ENCODE measurements around the gene NDUFB7. TPM values are rescaled to one million over a fixed set of nuclear protein-coding genes. Genes with fewer than 3 reads are reported as not detected.

Gene NDUFB7
- total and polyA plus RNA-seq, 2 experiments from 2014 or later = 289 to 463 TPM

- H3K4me3 ChIP-seq = no peak overlapping the region
- H3K79me2 ChIP-seq (replicated peaks; ENCODE audit: insufficient read depth) = peaks cover 34% of the 10 kb centered on the region
- TF ChIP-seq EZH2 (IDR thresholded peaks at IDR 0.05; ENCODE audit: low read depth, unreplicated experiment) (no peak), STAT1 (IDR thresholded peaks at IDR 0.05; ENCODE audit: unreplicated experiment) (no peak), EZH2phosphoT487 (IDR thresholded peaks at IDR 0.05; ENCODE audit: unreplicated experiment) (no peak), REST (IDR thresholded peaks at IDR 0.05; ENCODE audit: unreplicated experiment) (no peak), POLR2AphosphoS5 (IDR thresholded peaks at IDR 0.05; ENCODE audit: low read depth) (no peak), NANOG (IDR thresholded peaks at IDR 0.05; ENCODE audit: borderline replicate concordance) (no peak), JUNB (IDR thresholded peaks at IDR 0.05; ENCODE audit: unreplicated experiment) (no peak), ETS1 (IDR thresholded peaks at IDR 0.05) (no peak)
- no peaks in the 10 kb centered on the region for H3K9me3 Mint-ChIP-seq
- H3K27ac Mint-ChIP-seq = peak overlapping the region; percentile 75
- H3K4me3 Mint-ChIP-seq = no peak overlapping the region
- H3K4me1 ChIP-seq (ENCODE audit: insufficient read depth) = no peaks in the 10 kb centered on the region
- ATAC-seq (no peak), DNase-seq (ENCODE audit: low spot score) (no peak)
- 0 out of 2 replicates have a peak overlapping the region, but pooled peaks have one; percentile 9 for H3K27ac ChIP-seq (ENCODE audit: low read depth)
- peaks cover 12% of the 10 kb centered on the region for H4K20me1 ChIP-seq (replicated peaks; ENCODE audit: insufficient read depth)
- H3K4me2 ChIP-seq = no peak overlapping the region
- no peaks in the 10 kb centered on the region for H3K27me3 ChIP-seq (ENCODE audit: insufficient read depth)
- no peaks in the 10 kb centered on the region; the same call in 1 of the 2 replicates for H3K36me3 ChIP-seq (ENCODE audit: insufficient read depth)
- H3K36me3 Mint-ChIP-seq (ENCODE audit: low read depth) = peaks cover 9% of the 10 kb centered on the region
- H3F3A ChIP-seq (replicated peaks; ENCODE audit: low read depth) = no peaks in the 10 kb centered on the region
- no peak overlapping the region for H2AFZ ChIP-seq
- H3K9me2 ChIP-seq (ENCODE audit: insufficient read depth) = no peaks in the 10 kb centered on the region
- H3K27me3 Mint-ChIP-seq (ENCODE audit: insufficient read depth, low read depth, poor library complexity) = peaks cover 10% of the 10 kb centered on the region
- H3K4me1 Mint-ChIP-seq = no peaks in the 10 kb centered on the region; the same call in 1 of the 3 replicates
Observed at GRCh38 chr19:14544977-14545715, 26.7 kb downstream of the NDUFB7 start.

DNA sequence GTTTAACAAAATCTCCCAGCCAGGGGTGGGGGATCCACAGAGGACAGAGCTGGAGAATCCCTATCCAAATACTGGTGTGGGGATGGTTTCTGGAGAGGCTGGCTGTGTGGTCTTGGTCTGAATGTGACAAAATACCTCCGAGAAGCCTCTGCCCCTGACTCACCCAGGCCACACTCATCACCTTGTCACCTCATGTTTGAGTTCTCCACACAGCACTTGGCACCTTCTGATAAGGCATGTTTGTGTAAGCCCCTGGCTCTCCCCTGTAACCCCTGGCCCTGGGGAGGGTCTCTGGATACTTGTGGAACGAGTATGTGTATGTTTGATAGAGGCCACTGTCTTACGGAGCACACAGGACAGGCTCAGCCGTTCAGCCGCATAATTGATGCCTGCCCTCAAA lies 27.8 kb downstream of the NDUFB7 start:
- Mint-ChIP-seq H3K9me3 (no peaks in the 10 kb centered on the region), H3K27me3 (ENCODE audit: insufficient read depth, low read depth, poor library complexity) (peaks cover 12% of the 10 kb centered on the region), H3K36me3 (ENCODE audit: low read depth) (peaks cover 6% of the 10 kb centered on the region; the same call in 2 of the 3 replicates), H3K27ac (no peak overlapping the region), H3K4me1 (no peaks in the 10 kb centered on the region; the same call in 1 of the 3 replicates), H3K4me3 (no peak overlapping the region)
- ATAC-seq = no peak
- Histone ChIP-seq H3K27me3 (ENCODE audit: insufficient read depth) (no peaks in the 10 kb centered on the region), H3K4me3 (no peak overlapping the region), H3K4me1 (ENCODE audit: insufficient read depth) (no peaks in the 10 kb centered on the region), H3F3A (replicated peaks; ENCODE audit: low read depth) (no peaks in the 10 kb centered on the region), H3K9me2 (ENCODE audit: insufficient read depth) (no peaks in the 10 kb centered on the region), H3K79me2 (replicated peaks; ENCODE audit: insufficient read depth) (peaks cover 39% of the 10 kb centered on the region), H3K36me3 (ENCODE audit: insufficient read depth) (no peaks in the 10 kb centered on the region; the same call in 1 of the 2 replicates), H3K4me2 (no peak overlapping the region), H2AFZ (no peak overlapping the region), H3K27ac (ENCODE audit: low read depth) (no peak overlapping the region), H4K20me1 (replicated peaks; ENCODE audit: insufficient read depth) (peaks cover 12% of the 10 kb centered on the region)
- DNase-seq (ENCODE audit: low spot score) = no peak
- TF ChIP-seq, protein P1, sequence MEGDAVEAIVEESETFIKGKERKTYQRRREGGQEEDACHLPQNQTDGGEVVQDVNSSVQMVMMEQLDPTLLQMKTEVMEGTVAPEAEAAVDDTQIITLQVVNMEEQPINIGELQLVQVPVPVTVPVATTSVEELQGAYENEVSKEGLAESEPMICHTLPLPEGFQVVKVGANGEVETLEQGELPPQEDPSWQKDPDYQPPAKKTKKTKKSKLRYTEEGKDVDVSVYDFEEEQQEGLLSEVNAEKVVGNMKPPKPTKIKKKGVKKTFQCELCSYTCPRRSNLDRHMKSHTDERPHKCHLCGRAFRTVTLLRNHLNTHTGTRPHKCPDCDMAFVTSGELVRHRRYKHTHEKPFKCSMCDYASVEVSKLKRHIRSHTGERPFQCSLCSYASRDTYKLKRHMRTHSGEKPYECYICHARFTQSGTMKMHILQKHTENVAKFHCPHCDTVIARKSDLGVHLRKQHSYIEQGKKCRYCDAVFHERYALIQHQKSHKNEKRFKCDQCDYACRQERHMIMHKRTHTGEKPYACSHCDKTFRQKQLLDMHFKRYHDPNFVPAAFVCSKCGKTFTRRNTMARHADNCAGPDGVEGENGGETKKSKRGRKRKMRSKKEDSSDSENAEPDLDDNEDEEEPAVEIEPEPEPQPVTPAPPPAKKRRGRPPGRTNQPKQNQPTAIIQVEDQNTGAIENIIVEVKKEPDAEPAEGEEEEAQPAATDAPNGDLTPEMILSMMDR (conservative IDR thresholded peaks at IDR 0.05; ENCODE audit: low read depth in 2 of 2) = no peak
- TF ChIP-seq NANOG (IDR thresholded peaks at IDR 0.05; ENCODE audit: borderline replicate concordance) (no peak), EZH2 (IDR thresholded peaks at IDR 0.05; ENCODE audit: low read depth, unreplicated experiment) (no peak), REST (IDR thresholded peaks at IDR 0.05; ENCODE audit: unreplicated experiment) (no peak), JUNB (IDR thresholded peaks at IDR 0.05; ENCODE audit: unreplicated experiment) (no peak), ZNF114 (CRISPR knock-in tag; IDR thresholded peaks at IDR 0.05) (no peak), POLR2AphosphoS5 (IDR thresholded peaks at IDR 0.05; ENCODE audit: low read depth) (no peak), CREB1 (CRISPR knock-in tag; IDR thresholded peaks at IDR 0.05; ENCODE audit: low read depth) (no peak), ZNF331 (CRISPR knock-in tag; IDR thresholded peaks at IDR 0.05; ENCODE audit: low read depth) (no peak)

Measured in GM23338 (cell line).